NB4 (cell line): ENCODE results near the gene ANXA6.
A peak's percentile ranks its signal among the peaks of the same experiment; 100 is the strongest.
"Not testable (repeated sequence)": the region's sequence is repeated elsewhere in the genome, so short reads cannot be mapped to it uniquely, and the experiment has no call there.

ENCODE experiments used
- DNase-seq: peaks from one replicate; pipeline ENCODE4 v3.0.0; 2010; ENCODE audit warnings: low read depth
- H3K4me3 ChIP-seq: one replicate; pipeline ENCODE4 v1.5.1; 2011; ENCODE audit warnings: mild to moderate bottlenecking, low read depth, low read length, moderate library complexity
- CTCF ChIP-seq: IDR thresholded peaks from one replicate; pipeline ENCODE4 v1.5.1; 2012; ENCODE audit warnings: low read depth, low read length
- MAX ChIP-seq: IDR thresholded peaks from 2 replicates; pipeline ENCODE4 v1.6.1; 2011; ENCODE audit warnings: low read depth, low read length
- MYC ChIP-seq: IDR thresholded peaks from 2 replicates; pipeline ENCODE4 v1.6.1; 2011; ENCODE audit warnings: low read depth, low read length
- POLR2A ChIP-seq: IDR thresholded peaks from 2 replicates; pipeline ENCODE4 v1.6.1; 2011; ENCODE audit warnings: mild to moderate bottlenecking; ENCODE audit not compliant: insufficient read length; ENCODE audit errors: extremely low read depth

Gene ANXA6

GRCh38 chr5:151199581-151200185 is 42.1 kb upstream of the ANXA6 start:
- H3K4me3 ChIP-seq, result no peak overlapping the region
- no peak for DNase-seq
- TF ChIP-seq POLR2A (no peak), MAX (no peak), MYC (no peak), CTCF (no peak)

GRCh38 chr5:151198861-151199260 is 41.3 kb upstream of the ANXA6 start:
- no peak overlapping the region for H3K4me3 ChIP-seq
- no peak for DNase-seq
- TF ChIP-seq MYC (no peak), MAX (no peak), POLR2A (no peak)

- not testable (repeated sequence) for H3K4me3 ChIP-seq, DNase-seq
Measured at GRCh38 chr5:151197291-151197600, 39.7 kb upstream of the ANXA6 start.

GRCh38 chr5:151196556-151197290 is 39.1 kb upstream of the ANXA6 start:
- no peak overlapping the region for H3K4me3 ChIP-seq
- TF ChIP-seq MAX (no peak), CTCF (no peak), POLR2A (no peak), MYC (no peak)
- no peak for DNase-seq

- TF ChIP-seq MYC (no peak), CTCF (no peak), POLR2A (no peak), MAX (no peak)
- DNase-seq, result peak; percentile 75
- H3K4me3 ChIP-seq, result no peak overlapping the region
Measured at GRCh38 chr5:151195622-151196021, 38.0 kb upstream of the ANXA6 start.

- no peak for DNase-seq
- TF ChIP-seq MYC (no peak), POLR2A (no peak), MAX (no peak), CTCF (no peak)
- H3K4me3 ChIP-seq, result no peak overlapping the region
Measured at GRCh38 chr5:151192626-151193025, 35.0 kb upstream of the ANXA6 start.

- TF ChIP-seq MYC (no peak), MAX (no peak), POLR2A (no peak), CTCF (no peak)
- H3K4me3 ChIP-seq, result no peak overlapping the region
- no peak for DNase-seq
Measured at GRCh38 chr5:151191661-151192060, 34.1 kb upstream of the ANXA6 start.
